ENCODE measurements around the gene CCDC30. TPM values are rescaled to one million over a fixed set of nuclear protein-coding genes. Genes with fewer than 3 reads are reported as not detected.
"Not testable (repeated sequence)": the region's sequence is repeated elsewhere in the genome, so short reads cannot be mapped to it uniquely, and the experiment has no call there.

The CCDC30 gene
- total RNA-seq, 1 donor from 2014 or later, result 0.26 TPM

DNA sequence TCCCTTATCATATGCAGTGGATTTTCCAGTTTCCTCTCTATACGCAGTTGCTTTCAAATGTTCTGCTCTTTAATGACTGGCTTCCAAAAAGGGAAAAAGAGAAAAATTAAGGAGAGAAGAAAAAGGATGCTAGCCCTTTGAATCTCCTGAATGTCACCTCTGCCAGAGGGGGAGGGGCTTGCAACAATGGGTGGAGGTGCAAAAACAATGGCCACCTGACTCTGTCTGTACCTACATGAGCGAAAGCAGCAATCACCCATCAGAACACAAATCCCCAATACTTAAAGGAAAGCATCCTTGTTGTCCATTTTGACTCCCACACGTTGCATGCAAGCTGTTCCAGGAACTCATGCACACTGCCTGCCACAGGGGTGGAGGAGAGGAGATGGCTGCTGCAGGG, 61.2 kb downstream of the CCDC30 start:
- no peak for DNase-seq (ENCODE audit: low read depth in 2 of 2)

DNA sequence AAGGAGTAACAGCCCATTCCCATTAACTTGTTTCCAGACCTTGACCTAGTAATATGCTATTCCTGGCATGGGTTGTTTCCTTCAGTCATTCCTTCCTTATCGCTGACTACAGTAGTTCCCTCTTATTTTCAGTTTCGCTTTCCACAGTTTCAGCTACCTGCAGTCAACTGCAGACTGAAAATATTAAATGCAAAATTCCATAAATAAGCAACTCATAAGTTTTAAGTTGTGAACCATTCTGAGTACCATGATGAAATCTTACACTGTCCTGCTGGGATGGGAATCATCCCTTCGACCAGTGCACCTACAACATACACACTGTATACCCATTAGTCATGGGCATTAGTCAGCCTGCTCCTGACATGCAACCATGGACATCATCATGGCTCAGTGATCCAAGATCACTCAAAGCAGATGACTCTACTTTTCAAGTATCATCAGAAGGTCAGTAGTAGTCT, 66.7 kb downstream of the CCDC30 start:
- peak; percentile 36 to 41 for DNase-seq (ENCODE audit: low read depth in 2 of 2)

DNA sequence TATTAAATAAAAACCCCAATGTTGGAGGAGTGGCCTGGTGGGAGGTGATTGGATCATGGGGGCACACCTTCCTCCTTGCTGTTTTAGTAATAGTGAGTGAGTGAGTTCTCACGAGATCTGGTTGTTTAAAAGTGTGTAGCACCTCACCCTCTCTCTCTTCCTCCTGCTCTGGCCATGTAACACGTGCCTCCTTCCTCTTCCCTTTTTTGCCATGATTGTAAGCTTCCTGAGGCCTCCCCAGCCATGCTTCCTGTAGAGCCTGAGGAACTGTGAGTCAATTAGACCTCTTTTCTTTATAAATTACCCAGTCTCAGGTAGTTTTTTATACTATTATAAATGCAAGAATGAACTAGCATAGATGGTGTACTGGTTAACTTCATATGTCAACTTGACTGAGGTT, 68.0 kb downstream of the CCDC30 start:
- no peak for DNase-seq (ENCODE audit: low read depth in 2 of 2)

DNA sequence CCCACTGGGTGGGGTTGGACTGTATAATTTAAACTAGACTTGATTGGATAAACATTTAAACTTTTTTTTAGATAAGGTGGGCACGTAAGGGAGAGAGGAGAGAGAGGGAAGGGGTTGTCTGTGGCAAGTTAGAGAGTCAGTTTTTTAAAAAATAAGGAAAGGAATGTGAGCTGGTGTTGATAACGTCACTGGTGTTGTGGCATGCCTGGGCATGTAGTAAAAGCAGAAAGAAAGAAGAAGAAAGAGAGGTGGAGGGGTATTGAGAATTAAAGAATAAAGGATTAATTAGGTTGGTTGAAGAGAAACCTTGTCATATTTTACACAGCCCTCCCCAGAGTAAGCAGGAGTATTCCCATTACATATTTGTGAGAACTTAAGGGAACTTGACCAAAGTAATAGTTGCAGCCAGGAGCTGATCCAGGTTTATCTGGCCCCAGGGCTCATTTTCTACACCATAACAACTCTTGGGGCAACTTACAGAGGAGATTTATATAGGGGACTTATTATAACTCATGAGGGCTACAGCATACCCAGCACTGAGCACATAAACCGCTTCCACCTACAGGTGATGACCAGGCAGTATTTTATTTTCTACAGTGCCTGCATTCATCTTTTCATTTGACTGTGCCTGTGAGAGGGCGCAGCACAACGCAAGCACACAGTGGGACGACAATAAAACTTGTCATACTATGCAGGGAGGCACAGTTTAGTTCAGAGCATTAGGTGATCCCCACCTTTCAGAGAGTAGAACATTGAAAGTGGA, 70.2 kb downstream of the CCDC30 start:
- no peak for DNase-seq (ENCODE audit: low read depth in 2 of 2)

DNA sequence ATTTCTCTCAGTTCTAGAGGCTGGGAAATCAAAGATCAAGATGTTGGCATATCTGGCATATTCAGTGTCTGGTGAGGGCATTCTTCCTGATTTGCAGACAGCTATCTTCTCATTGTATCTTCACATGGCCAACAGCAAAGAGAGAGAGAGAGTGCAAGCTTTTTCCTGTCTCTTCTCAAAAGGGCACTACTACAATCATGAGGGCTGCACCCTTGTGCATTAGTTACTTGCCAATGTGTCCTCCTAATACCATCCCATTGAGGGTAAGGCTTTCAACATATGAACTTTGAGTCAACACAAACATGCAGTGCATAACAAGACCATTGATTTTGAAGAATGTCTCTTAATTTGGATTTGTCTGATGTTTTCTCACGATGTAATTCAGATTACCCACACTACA, 78.0 kb downstream of the CCDC30 start:
- no peak for DNase-seq (ENCODE audit: low read depth in 2 of 2)

DNA sequence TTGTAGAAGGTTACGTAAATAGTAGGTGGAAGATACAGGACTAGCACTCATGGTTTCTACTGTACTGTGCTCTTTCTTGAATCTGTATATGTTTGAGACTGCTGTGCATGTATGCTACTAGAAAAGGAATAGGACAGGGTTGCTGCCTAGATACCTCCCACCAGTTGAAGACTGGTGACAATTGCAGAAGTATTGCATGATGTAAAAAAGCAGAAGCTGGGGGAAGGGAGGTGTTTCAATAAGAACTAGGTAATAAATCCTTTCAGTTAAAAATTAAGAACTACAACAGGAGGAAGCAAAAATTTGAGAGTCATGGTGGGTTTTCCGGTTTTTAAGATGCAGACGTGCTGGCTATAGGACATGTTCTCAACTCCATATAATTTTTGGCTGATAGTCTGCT, 88.1 kb downstream of the CCDC30 start:
- DNase-seq (ENCODE audit: low read depth in 2 of 2), result no peak

DNA sequence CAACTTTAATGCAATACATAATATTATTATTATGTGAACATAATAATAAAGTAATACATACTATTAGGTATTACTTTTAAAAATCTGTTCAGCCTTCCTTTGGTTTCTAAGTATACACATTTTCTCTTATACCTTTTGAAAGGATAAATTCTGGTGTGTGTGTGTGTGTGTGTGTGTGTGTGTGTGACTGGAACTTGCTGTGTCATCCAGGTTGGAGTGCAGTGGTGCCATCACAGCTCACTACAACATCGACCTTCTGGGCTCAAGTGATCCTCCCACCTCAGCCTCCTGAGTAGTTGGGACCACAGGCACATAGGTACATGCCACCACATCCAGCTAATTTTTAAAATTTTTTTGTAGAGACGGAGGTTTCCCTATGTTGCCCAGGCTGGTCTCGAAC, 88.5 kb downstream of the CCDC30 start:
- DNase-seq (ENCODE audit: low read depth in 2 of 2), result no peak

DNA sequence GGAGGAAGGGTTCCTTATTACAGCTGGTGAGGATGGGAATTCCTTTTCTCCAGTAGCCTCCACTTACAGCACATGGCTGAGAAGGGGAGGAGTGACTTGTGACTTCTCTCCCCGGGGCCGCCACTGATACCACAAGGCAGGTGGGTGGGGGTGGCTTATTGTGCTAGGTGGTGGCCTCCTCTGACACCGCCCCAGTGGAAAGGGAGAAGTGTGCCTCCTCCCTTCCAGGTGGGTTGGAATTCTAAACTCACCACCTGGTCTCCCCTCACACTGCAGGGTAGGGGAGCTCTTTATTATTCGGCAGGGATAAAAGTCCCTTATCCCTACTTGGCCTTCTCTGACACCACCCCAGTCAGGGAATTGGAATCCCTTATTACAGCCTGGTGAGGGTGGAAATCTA, 89.5 kb downstream of the CCDC30 start:
- no peak for DNase-seq (ENCODE audit: low read depth in 2 of 2)

DNA sequence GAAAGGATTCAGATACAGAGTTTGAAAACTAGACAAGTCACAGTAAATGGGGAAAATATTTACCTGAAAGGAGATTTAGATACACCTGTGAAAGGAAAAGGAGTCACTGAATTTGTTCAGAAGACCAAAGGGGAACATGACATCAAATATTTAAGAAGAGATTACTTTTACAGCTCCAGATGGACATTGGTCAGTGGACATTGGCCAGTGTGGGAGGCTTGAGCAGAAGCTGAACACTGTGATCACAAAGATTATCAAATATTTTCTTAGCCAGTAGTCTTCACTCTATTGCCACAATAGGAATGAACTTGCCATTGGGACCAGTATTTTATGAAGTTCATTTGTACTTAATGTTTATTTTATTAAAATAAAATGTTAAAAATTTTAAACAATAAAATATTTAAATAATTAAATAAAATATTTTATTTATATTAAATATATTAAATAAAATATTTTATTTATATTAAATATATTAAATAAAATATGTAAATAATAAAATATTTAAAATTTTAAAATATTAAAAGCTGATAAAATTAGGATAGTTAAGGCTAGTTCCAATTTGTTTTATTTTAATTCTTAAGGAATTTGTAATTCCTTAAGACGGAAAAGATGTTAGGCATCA, 94.3 kb downstream of the CCDC30 start:
- no peak for DNase-seq (ENCODE audit: low read depth in 2 of 2)

DNA sequence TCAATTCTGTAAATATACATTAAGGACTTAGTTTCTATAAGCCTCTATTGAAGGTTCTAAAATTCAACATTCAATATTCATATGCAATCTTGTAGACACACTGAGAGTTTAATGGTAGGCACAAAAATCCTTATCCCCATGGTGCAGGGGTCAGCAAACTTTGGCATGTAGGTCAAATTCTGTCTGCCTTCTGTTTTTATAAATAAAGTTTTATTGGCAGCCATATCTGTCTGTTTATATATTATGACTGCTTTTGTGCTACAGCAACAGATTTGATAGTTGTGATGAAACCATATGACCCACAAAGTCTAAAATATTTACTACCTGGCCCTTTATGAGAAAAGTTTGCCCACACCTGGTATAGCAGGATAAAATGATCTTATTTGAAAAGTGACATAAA, 104.0 kb downstream of the CCDC30 start:
- DNase-seq (ENCODE audit: low read depth in 2 of 2), result no peak

DNA sequence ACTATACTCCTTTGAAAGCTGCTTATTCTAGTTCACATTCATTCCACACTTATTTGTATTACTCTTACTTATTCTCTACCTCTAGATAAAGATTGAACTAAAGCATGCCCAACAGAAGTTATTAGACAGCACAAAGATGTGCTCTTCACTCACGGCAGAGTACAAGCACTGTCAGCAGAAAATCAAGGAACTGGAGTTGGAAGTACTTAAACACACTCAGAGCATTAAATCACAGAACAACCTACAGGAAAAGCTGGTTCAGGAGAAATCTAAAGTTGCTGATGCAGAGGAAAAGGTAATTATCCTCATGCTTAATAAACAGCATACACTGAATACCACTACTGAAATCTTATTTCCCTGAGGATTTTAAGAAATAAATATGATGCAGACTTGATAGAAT, 113.8 kb downstream of the CCDC30 start:
- no peak for DNase-seq (ENCODE audit: low read depth in 2 of 2)

DNA sequence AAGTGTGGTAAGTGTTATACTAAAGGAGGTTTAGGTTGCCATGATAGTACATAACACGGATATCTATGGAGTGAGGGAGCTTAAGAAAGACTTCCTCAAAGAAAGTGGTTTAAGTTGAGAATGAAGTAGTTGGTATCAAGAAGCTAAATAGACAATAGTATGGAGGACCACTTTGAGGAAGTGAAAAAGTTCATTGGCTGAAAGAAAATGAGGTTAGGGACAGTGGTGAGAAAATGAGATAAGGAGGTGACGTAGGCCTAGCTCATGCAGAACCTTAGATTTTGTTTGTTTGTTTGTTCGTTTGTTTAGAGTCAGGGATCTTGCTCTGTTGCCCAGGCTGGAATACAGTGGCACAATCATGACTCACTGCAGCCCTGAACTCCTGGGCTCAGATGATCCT, 122.9 kb downstream of the CCDC30 start:
- DNase-seq (ENCODE audit: low read depth in 2 of 2), result no peak

DNA sequence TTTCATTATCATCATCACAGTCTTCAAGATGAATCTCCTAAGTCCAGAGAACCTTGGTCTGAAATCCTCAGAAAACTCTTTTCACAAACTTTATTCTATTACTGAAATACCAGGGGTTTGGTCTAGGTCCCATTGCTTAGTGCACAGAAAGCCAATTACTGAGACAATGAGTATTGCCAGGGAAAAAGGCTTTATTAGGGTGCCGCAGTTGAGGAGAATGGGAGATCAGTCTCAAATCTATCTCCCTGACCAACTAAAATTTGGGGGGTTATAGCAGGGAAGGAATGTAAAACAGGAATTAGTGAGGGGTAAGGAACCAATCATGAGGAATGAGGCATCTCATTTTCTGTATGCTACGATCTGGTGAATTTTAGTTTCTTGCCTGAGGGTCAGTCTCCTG, 124.7 kb downstream of the CCDC30 start:
- no peak for DNase-seq (ENCODE audit: low read depth in 2 of 2)

DNA sequence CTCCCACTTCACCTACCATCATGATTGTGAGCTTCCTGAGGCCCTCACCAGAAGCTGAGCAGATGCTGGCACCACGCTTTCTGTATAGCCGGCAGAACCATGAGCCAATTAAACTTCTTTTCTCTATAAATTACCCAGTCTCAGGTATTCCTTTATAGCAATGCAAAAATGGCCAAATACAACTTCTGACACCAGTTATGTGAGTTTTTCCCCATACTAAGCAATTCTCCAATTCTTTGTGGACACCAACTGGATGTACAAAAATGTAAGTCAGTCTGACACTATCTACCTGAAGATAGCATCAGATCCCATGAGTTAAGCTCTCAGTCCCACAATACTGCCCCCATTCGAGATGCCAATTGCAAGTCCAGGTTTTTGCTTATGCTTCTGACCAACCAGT, 129.7 kb downstream of the CCDC30 start:
- no peak for DNase-seq (ENCODE audit: low read depth in 2 of 2)

DNA sequence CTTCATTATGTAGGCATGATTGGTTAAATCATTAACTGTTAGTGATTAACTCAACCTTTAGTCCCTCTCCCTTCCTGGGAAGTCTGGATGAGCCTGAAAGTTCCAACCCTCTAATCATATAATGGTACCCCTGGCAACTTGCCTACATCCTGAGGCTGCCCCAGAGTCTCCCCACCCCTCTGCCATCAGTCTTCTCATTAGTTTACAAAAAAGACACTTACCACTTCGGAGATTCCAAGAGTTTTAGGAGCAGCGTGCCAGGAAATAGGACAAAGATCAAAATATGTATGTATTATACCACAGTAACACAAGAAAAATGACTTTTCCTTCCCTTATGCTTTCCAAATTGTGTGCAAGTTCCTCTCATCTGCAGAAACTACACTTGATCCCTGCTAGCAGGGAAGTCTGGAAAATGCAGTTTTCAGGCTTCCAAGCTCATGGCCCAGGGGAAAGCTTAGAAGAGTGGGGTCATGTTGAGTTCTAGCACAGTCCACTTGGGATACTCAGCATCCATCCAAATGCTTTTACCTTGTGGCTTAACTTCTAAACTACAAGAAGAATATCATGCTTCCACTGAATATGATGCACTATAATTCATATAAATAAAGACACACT, 130.5 kb downstream of the CCDC30 start:
- no peak for DNase-seq (ENCODE audit: low read depth in 2 of 2)

DNA sequence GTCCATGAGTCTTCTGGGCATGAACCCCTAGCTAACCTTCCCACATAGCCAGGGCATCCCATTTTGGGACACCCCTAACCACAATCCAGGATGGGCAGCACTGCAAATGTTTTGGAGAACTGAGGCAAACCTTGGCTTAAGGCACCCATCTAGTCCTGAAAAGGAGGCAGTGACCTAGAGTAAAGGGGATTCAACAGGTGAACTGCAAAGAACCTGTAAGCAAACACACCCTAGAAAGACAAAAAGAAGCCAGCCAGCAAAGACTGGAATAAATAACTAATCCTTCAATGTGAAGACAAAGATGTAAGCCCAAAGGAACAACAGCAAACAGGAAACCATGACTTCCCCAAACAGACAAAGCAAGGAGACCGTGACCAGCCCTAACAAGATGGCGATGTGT, 138.4 kb downstream of the CCDC30 start:
- no peak for DNase-seq (ENCODE audit: low read depth in 2 of 2)

DNA sequence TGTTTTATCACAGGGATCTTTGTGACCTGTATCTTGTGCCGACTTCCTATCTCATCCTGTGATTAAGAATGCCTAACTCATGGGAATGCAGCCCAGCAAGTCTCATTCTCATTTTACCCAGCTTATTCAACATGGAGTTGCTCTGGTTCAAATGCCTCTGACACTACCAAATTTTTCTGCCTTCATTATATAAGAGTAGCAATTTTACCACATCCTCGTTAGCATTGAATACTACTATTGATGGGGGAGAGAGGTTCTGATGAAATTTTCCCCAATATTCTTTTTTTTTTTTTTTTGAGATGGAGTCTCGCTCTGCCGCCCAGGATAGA, 150.7 kb downstream of the CCDC30 start:
- no peak for DNase-seq (ENCODE audit: low read depth in 2 of 2)

DNA sequence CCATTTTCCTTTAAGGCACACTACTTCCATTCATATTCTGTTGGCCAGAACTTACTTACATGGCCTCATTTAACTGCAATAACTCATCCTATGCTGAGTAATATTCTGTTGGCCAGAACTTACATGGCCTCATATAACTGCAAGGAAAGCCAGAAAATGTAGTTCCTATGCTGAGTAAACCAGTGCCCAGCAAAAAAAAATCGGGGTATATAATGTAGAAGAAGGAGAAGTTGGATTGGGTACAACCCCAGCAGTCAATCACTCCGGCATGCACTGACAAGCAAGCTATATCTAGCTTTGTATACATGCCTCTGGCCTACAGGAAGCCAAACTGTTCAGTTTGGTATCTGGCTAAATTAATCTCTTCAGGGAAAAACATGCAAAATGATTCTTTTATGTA, 155.8 kb downstream of the CCDC30 start:
- DNase-seq (ENCODE audit: low read depth in 2 of 2), result no peak

DNA sequence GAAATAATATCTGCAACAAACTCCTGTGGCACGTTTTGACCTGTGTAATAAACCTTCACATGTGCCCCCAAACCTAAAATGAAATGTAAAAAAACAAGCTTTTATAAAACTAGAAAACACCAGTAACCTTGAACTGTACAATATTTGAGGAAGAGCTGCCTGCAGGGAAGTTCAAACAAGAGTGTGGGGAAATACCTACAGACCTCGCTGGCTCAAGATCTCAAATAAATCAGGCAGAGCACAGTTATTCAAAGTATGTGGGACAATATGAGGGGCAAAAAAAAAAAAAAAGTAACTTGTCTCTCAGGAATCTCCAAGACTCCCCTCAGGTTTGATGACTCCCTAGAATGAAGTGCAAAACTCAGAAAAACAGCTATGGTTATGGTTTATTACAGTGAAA, 157.2 kb downstream of the CCDC30 start:
- DNase-seq (ENCODE audit: low read depth in 2 of 2), result no peak

DNA sequence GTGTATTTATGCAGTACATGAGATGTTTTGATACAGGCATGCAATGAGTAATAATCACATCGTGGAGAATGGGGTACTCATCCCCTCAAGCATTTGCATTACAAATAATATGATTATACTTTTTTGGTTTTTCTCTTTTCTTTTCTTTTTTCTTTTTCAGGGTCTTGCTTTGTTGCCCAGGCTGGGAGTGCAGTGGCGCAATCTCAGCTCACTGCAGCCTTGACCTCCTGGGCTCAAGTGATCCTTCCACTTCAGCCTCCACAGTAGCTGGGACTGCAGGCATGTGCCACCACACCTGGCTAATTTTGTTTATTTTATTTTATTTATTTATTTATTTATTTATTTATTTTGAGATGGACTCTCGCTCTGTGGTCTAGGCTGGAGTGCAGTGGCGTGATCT, 158.1 kb downstream of the CCDC30 start:
- not testable (repeated sequence) for DNase-seq (ENCODE audit: low read depth in 2 of 2)

DNA sequence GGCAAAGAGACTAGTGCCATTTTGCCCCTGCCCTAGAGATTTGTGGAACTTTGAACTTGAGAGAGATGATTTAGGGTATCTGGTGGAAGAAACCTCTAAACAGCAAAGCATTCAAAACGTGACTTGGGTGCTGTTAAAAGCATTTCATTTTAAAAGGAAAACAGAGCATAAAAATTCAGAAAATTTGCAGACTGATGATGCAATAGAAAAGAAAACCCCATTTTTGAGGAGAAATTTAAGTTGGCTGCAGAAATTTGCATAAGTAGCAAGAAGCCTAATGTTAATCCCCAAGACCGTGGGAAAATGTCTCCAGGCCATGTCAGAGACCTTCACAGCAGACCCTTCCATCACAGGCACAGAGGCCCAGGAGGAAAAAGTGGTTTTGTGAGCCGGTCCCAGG, 164.1 kb downstream of the CCDC30 start:
- not testable (repeated sequence) for DNase-seq (ENCODE audit: low read depth in 2 of 2)

DNA sequence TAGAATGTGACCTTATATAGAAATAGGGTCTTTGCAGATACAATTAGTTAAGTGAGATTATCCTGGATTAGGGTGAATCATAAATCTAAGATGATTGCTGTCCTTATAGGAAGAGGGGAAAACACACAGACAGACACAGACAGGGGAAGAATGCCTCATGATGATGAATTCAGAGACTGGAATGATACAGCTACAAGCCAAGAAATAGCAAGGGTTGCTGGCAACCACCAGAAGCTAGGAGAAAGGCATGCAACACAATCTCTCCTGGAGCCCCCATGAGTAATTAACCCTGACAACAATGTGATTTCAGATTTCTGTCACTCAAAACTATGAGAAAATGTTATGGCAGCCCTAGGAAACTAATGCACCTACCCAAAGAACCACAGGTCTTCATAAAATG, 176.0 kb downstream of the CCDC30 start:
- no peak for DNase-seq (ENCODE audit: low read depth in 2 of 2)

DNA sequence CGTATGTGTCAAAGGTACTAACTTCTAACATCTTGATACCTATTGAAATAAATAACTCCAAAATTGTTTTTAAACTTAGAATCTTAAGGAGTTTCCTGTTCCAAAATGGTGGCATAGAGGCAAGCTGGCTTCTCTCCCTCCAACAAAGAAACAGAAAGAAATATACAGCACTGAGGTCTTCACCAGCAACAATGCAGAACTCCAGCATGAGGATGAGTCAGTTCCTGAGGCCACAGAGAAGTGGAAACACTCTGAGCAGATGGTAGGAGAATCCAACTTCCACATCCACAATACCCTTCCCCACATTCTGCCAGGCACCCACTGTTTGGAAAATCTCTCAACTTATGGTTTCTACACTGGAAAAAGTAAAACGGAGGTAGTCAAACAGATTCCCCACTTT, 183.0 kb downstream of the CCDC30 start:
- DNase-seq (ENCODE audit: low read depth in 2 of 2), result peak; percentile 21 to 74

Data from dermis microvascular lymphatic vessel endothelial cell (primary cell).